Measurements from ENCODE around the gene NFS1.

DNA sequence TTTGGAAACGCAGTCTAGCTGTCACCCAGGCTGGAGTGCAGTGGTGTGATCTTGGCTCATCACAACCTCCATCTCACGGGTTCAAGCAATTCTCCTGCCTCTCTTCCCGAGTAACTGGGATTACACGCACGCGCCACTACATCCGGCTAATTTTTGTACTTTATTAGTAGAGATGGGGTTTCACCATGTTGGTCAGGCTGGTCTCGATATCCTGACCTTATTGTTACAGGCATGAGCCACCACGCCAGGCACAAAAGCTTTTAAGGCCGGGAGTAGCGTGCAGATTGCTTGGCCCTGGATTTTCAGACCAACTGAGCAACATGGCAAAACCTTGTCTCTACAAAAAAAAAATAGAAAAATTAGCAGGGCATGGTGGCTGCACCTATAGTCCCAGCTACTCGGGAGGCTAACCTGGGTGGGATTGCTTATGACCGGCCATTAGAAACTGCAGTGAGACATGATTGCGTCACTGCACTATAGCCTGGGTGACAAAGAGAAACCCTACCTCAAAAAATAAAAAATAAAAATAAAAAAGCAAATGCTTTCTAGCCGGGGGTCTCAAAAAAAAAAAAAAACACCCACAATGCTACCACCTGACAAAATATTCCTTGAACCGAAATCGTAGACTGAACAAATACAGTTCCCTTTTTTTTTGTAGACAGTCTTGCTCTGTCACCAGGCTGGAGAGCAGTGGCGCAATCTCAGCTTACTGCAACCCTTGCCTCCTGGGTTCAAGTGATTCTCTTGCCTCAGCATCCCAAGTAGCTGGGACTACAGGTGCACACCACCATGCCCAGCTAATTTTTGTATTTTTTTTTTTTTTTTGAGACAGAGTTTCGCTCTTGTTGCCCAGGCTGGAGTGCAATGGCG, 27.9 kb upstream of the NFS1 start:
- TF ChIP-seq, protein P1, sequence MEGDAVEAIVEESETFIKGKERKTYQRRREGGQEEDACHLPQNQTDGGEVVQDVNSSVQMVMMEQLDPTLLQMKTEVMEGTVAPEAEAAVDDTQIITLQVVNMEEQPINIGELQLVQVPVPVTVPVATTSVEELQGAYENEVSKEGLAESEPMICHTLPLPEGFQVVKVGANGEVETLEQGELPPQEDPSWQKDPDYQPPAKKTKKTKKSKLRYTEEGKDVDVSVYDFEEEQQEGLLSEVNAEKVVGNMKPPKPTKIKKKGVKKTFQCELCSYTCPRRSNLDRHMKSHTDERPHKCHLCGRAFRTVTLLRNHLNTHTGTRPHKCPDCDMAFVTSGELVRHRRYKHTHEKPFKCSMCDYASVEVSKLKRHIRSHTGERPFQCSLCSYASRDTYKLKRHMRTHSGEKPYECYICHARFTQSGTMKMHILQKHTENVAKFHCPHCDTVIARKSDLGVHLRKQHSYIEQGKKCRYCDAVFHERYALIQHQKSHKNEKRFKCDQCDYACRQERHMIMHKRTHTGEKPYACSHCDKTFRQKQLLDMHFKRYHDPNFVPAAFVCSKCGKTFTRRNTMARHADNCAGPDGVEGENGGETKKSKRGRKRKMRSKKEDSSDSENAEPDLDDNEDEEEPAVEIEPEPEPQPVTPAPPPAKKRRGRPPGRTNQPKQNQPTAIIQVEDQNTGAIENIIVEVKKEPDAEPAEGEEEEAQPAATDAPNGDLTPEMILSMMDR (conservative IDR thresholded peaks at IDR 0.05; ENCODE audit: low read depth, low read length), result no peak
- no peak for TF ChIP-seq EZH2 (IDR thresholded peaks at IDR 0.05; ENCODE audit: low read length, unreplicated experiment)

Data from PC-3 (cell line).